GM21526 (cell line): Measurements from ENCODE around the gene COQ4.

Source experiments
- ATAC-seq: cut with Tn5 transposase; IDR thresholded peaks from one replicate; pipeline ENCODE4 v1.9.1; 2021; ENCODE audit warnings: moderate library complexity; ENCODE audit not compliant: unreplicated experiment, low FRiP score

Gene COQ4

DNA sequence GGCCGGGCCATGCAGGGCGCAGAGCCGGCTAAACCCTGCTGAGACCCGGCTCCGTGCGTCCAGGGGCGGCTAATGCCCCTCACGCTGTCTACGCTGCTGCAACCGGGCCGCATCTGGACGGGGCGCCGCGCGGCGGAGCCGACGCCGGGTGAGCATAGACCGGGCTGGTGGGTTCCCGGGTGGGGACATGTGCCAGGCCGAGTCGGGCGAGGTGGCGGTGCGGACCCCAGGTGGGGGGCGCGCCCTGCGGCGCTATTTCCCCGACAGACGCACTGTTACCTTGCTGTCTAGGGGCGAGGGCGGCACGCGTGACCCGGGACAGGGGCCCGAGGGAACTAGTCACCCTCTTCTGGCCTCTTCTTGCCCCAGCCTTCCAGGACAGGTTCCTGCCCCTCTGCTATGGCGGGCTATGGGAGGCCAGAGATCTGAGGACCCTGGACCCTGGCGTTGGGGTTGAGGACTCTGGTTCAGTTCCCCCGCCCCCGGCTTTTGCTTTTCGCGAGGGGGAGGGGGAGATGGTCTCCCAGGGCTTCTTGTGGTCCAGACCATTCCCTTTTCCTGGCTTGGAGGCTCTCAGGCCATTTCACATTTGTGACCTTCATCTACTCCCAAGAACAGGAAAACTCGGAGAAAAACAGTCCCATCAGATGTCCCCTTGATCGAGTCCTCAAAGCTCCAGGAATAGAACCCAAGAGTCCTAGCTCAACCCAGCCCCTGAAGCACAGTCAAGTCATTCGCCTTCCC lies 18.2 kb downstream of the COQ4 start:
- ATAC-seq: peak; percentile 28

- no peak for ATAC-seq
Observed at GRCh38 chr9:128341435-128341849, 18.8 kb downstream of the COQ4 start.

GRCh38 chr9:128342971-128343680 lies 20.5 kb downstream of the COQ4 start:
- no peak for ATAC-seq

GRCh38 chr9:128343855-128344254 lies 21.2 kb downstream of the COQ4 start:
- ATAC-seq: no peak

DNA sequence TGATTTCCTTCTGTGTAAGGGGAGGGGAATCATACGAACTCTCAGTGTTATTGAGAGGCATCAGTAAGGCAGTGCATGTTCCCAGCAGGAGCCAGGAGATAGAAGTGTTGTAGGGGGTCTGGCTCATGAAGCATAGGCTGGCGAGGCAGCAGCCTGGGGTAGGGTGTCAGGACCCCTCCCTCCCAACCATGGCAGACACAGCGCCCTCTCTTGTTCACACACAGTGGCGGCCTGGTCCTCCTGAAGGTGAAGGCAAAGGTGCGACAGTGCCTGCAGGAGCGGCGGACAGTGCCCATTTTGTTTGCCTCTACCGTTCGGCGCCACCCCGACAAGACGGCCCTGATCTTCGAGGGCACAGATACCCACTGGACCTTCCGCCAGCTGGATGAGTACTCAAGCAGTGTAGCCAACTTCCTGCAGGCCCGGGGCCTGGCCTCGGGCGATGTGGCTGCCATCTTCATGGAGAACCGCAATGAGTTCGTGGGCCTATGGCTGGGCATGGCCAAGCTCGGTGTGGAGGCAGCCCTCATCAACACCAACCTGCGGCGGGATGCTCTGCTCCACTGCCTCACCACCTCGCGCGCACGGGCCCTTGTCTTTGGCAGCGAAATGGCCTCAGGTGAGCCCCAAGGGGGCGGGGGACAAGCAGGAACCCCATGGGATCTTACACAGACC lies 22.4 kb downstream of the COQ4 start:
- no peak for ATAC-seq

DNA sequence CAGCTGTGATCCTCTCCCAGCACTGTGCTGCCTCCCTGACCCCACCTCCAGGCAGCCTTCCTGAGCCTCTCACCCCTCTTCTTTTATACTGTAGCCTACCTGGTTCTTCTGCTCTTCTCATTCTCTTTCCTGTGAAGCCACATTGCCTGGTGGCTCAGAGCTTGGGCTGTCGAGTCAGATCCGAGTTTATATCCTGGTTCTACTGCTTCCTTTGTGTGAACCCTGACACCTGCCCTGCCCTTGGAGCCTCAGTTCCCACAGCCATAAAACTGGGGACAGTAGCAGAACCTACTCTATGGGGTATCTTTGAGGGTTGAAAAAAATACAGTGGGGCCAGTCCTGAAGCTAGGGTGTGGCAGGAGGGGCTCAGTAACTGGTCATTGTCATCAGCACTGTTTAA lies 26.5 kb downstream of the COQ4 start:
- no peak for ATAC-seq

- no peak for ATAC-seq
Observed at GRCh38 chr9:128349772-128350171, 27.1 kb downstream of the COQ4 start.

DNA sequence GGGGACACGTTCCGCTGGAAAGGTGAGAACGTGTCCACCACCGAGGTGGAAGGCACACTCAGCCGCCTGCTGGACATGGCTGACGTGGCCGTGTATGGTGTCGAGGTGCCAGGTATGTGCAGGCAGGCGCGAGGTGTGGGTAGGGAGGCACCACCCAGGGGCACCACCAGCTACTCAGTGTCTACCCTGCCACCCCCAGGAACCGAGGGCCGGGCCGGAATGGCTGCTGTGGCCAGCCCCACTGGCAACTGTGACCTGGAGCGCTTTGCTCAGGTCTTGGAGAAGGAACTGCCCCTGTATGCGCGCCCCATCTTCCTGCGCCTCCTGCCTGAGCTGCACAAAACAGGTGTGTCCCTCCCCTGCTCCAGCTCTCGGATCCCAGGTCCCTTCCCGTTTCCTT lies 32.8 kb downstream of the COQ4 start:
- no peak for ATAC-seq

GRCh38 chr9:128358090-128358489 lies 35.5 kb downstream of the COQ4 start:
- no peak for ATAC-seq

- ATAC-seq: no peak
Observed at GRCh38 chr9:128358861-128359260, 36.2 kb downstream of the COQ4 start.

GRCh38 chr9:128360826-128361225 lies 38.2 kb downstream of the COQ4 start:
- no peak for ATAC-seq

DNA sequence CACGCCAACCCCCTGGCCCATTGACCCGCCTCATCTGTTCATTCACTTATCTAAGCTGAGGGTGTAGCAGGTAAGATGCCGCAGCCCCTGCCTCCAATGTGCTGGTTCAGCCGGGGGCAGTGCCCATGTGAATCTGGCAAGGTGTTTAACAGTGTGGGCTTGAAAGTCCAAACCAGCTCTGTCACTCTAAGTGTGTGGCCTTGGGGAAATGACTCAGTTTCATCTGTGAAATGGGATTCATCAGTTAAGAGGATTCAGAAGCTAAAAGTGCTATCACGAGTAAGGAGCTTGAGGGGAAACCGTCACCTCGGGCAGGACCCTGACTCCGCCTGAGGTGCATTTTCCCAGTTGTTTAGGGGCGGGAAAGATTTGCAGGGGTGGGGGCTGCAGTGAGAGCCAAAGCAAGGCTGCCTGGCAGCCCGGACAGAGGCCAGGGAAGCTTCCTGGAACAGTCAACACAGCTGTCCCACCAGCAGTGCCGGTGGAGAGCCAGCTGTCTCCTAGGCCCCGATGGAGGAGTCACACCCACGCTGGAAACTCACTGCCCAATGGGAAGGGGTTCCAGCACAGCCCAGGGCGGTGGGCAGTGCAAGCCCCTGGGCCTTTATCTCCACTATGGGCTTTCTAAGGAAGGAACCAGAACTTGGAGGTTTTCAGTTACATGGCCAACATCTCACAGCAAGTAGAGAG lies 38.8 kb downstream of the COQ4 start:
- no peak for ATAC-seq

- ATAC-seq: no peak
Observed at GRCh38 chr9:128361986-128362646, 39.5 kb downstream of the COQ4 start.

GRCh38 chr9:128362774-128363173 lies 40.1 kb downstream of the COQ4 start:
- ATAC-seq: no peak

- no peak for ATAC-seq
Observed at GRCh38 chr9:128365525-128365924, 42.9 kb downstream of the COQ4 start.

DNA sequence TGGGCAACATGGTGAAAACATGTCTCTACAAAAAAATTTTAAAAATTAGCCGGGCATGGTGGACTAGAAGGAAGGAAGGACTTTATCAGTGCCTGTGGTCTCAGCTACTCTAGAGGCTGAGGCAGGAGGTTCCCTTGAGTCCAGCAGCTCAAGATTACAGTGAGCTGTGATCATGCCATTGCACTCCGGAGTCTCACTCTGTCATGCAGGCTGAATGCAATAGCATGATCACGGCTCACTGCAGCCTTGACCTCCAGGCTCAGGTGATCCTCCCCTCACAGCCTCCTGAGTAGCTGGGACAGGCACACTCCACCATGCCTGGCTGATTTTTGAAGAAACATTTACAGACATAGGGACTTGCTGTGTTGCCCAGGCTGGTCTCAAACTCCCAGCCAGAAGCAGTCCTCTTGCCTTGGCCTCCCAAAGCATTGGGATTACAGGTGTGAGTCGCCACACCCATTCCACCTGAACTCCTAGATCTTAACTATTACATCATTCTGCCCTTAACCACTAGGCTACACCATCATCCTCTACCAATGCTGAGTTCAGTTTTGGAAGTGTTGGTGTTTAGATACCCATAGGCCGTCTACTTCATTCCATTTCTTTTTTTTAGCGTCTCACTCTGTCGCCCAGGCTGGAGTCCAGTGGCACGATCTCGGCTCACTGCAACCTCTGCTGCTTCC lies 46.5 kb downstream of the COQ4 start:
- ATAC-seq: no peak

DNA sequence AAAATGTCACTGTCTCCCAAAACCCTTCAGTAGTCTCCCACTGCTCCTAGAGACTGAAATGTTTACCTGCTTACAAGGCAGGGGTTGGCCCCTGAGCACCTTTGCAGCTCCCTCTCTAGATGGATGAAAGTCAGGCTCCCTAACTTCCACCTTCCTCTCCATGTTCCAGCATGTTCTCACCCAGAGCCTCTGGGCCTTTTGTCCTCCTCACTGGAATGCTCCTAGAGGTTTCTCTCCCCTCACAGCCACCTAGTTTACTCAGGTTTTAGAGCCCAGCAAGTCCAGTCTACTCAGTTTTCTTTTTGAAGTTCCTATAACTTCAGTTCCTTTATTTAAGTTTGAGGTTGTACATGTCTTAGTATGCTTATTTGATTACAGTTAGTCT lies 47.7 kb downstream of the COQ4 start:
- no peak for ATAC-seq

GRCh38 chr9:128370752-128371629 lies 48.4 kb downstream of the COQ4 start, which contains the start of gene URM1:
Gene URM1, plus strand, starts transcription at chr9:128371374. Its CDS starts 7 bp downstream, at chr9:128371381.
- ATAC-seq: peak; percentile 77

DNA sequence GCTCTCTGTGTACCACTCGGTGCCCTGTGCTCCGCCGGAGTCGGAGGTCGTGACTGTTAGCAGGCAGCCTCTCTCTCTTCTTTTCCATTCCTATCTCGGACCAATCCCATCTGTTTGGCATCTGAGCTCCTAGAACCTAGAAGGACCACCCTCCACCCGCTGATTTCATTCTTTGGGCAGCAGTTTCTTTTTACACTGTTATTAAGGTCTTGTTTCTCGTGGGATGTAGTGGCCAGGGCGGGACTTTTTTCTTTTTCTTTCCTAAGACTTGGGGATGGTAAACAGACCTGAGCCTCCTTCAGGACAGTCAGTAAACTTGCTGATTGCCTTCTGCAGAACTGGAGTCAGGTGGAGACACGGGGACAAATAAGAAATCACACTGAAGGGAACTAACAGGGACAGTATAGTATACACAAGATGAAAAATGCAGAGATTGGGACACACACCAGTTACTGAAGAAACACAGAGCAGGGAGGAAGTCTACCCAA lies 49.0 kb downstream of the COQ4 start:
- ATAC-seq: no peak
